Measurements from ENCODE around the gene ZCCHC18.

Gene ZCCHC18

GRCh38 chrX:104134583-104135261 lies 22.4 kb downstream of the ZCCHC18 start:
- no peak for DNase-seq

- DNase-seq = no peak
Measured at GRCh38 chrX:104135677-104136076, 23.4 kb downstream of the ZCCHC18 start.

GRCh38 chrX:104136241-104137019 lies 24.1 kb downstream of the ZCCHC18 start:
- peak; percentile 93 for DNase-seq

GRCh38 chrX:104137496-104137895 lies 25.2 kb downstream of the ZCCHC18 start:
- DNase-seq = peak; percentile 11

GRCh38 chrX:104141087-104141760 lies 28.9 kb downstream of the ZCCHC18 start:
- DNase-seq = no peak

GRCh38 chrX:104151037-104151436 lies 38.7 kb downstream of the ZCCHC18 start:
- DNase-seq = peak; percentile 1

GRCh38 chrX:104156630-104157529 lies 44.6 kb downstream of the ZCCHC18 start, which contains the start of gene SLC25A53:
Gene SLC25A53, minus strand, starts transcription at chrX:104157009. Its CDS starts 51,752 bp downstream, at chrX:104105257.
- DNase-seq = peak; percentile 96

All from NCI-H82 (cell line).